Large intestine (tissue), 3 donors: ENCODE measurements around the gene ARL17A. TPM values are rescaled to one million over a fixed set of nuclear protein-coding genes. Genes with fewer than 3 reads are reported as not detected.
"Not testable (repeated sequence)": the region's sequence is repeated elsewhere in the genome, so short reads cannot be mapped to it uniquely, and the experiment has no call there.

Experiments used
- DNase-seq, 2 donors: peaks; one replicate each; pipeline versions ENCODE4 v3.0.0 to v3.0.0-alpha.2; 2013
- H3K27ac ChIP-seq: one replicate; pipeline ENCODE4 v1.5.1; 2013; ENCODE audit warnings: low read length
- H3K27me3 ChIP-seq: 2 replicates; pipeline ENCODE4 v1.6.1; 2013; ENCODE audit warnings: low read length; ENCODE audit not compliant: control insufficient read depth, insufficient read depth
- H3K36me3 ChIP-seq: 2 replicates; pipeline ENCODE4 v1.6.1; 2013; ENCODE audit warnings: low read length; ENCODE audit not compliant: control insufficient read depth, insufficient read depth
- H3K4me1 ChIP-seq: one replicate; pipeline ENCODE4 v1.6.1; 2013; ENCODE audit warnings: low read length; ENCODE audit not compliant: control insufficient read depth, insufficient read depth
- H3K4me3 ChIP-seq: one replicate; pipeline ENCODE4 v1.5.1; 2013; ENCODE audit warnings: low read length
- H3K9me3 ChIP-seq: one replicate; pipeline ENCODE4 v1.6.1; 2013; ENCODE audit warnings: mild to moderate bottlenecking, low read depth, low read length, moderate library complexity; ENCODE audit not compliant: control insufficient read depth
- WGBS: methylation state at CpG from one replicate; pipeline ENCODE4 v1.1.5; 2013; ENCODE audit warnings: low lambda C conversion rate; ENCODE audit not compliant: insufficient coverage; 5-methylcytosine and 5-hydroxymethylcytosine counted together
- polyA plus RNA-seq: library from polyadenylated mRNA; unstranded; fragments of 120-200 nt; gene quantifications from one replicate; pipeline ENCODE4 v1.2.1, GENCODE V29; 2013

The ARL17A gene
- polyA plus RNA-seq, 1 donor = 27.8 TPM

DNA sequence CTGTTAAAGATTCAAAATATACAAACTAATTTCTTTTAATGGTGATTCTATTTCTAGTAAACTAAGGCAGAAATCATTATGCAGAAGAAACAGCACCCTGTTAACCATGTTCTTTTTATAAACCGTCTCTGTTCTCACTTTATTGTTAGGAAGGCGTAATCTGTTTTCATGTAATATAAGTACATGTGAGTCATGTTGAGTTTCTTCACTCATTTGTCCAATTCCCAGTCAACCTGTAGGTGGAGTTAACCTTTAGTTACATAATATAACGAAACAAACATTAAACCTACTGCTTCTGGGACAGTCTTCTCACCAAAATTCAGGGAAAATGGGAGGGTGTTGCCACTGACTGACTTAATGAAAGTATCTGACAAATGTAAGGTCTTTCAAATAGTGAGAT lies 105.0 kb downstream of the ARL17A start:
- not testable (repeated sequence) for H3K27ac ChIP-seq, H3K4me1 ChIP-seq, H3K36me3 ChIP-seq, H3K27me3 ChIP-seq, H3K4me3 ChIP-seq, H3K9me3 ChIP-seq, DNase-seq
- no CpG with 5 or more reads among the region's 3 CpGs for WGBS

DNA sequence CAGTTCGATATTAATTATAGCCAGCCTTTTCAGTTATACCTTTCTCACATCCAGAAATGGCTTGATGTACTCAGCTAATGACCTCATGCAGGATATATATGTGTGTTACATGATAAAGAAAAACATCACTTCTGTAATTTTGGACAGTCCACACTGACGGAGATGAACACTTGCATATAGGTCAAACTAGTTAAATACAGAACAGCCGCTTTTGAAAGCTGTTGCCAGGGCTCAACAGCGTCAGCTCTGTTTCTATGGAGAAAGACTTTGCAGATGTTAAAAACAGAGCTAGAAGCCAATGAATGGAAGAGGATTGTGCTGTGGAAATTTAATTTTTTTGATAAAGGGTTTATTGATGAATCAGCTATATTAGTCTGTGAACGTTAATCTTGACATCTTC lies 111.9 kb downstream of the ARL17A start:
- not testable (repeated sequence) for H3K9me3 ChIP-seq
- 100% methylated on average over 1 of the region's 5 CpGs for WGBS

More for the DNA sequence above, 111.9 kb downstream of the ARL17A start:
- H3K36me3 ChIP-seq, H3K4me3 ChIP-seq, H3K4me1 ChIP-seq, H3K27me3 ChIP-seq, H3K27ac ChIP-seq: not testable (repeated sequence)
- DNase-seq = peak; percentile 0

Other genes with a start within 250 kb of the ARL17A start
- 13.4 TPM for gene ARL17B, start 217.9 kb downstream of the ARL17A start, polyA plus RNA-seq
- gene LRRC37A2, start 67.2 kb downstream of the ARL17A start, polyA plus RNA-seq = 37.1 TPM
- 29.6 TPM for gene NSF, start 11.0 kb upstream of the ARL17A start, polyA plus RNA-seq
- gene WNT3, start 239.0 kb upstream of the ARL17A start, polyA plus RNA-seq = 9.3 TPM